GM12878 (cell line): ENCODE results near the gene KLRD1. TPM values are rescaled to one million over a fixed set of nuclear protein-coding genes. Genes with fewer than 3 reads are reported as not detected.
A peak's percentile ranks its signal among the peaks of the same experiment; 100 is the strongest.

Experiments
- BACH1 ChIP-seq: fragments of 450-650 bp; IDR thresholded peaks from 2 replicates; pipeline ENCODE4 v1.6.1; 2017; ENCODE audit warnings: mild to moderate bottlenecking, borderline replicate concordance
- FOXM1 ChIP-seq: IDR thresholded peaks from 2 replicates; pipeline ENCODE4 v1.6.1; 2012; ENCODE audit warnings: low read depth, mild to moderate bottlenecking, inconsistent platforms, low read length, moderate library complexity
- NFXL1 ChIP-seq: fragments of 450-650 bp; IDR thresholded peaks from 2 replicates; pipeline ENCODE4 v1.6.1; 2017; ENCODE audit warnings: antibody characterized with exemption, mild to moderate bottlenecking, borderline replicate concordance
- NFYB ChIP-seq: IDR thresholded peaks from 2 replicates; pipeline ENCODE4 v1.6.1; 2011; ENCODE audit warnings: low read depth, mild to moderate bottlenecking, low read length, improper control_type of control experiment, moderate library complexity; ENCODE audit not compliant: insufficient read depth
- PML ChIP-seq: IDR thresholded peaks from 2 replicates; pipeline ENCODE4 v1.6.1; 2012; ENCODE audit warnings: low read length, inconsistent platforms
- RAD21 ChIP-seq: IDR thresholded peaks from 2 replicates; pipeline ENCODE4 v1.6.1; 2011; ENCODE audit warnings: mild to moderate bottlenecking, low read depth, low read length, moderate library complexity; ENCODE audit not compliant: insufficient read depth
- TCF12 ChIP-seq: IDR thresholded peaks from 2 replicates; pipeline ENCODE4 v1.6.1; 2011; ENCODE audit warnings: low read depth, mild to moderate bottlenecking, low read length
- polyA plus RNA-seq, 11 experiments: library from polyadenylated mRNA; depleted of rRNA in 4 of 11; unstranded in 6 of 11; stranded (reverse) in 5 of 11; fragments of >200 nt; fragmentation: Nextera tagmentation in 4 of 11; fragmentation: Illumina TruSeq in 1 of 11; extraction: Ambion mirVana in 4 of 11; extraction: Trizol in 1 of 11; gene quantifications; 1 replicate in 1 of 11; 2 replicates in 10 of 11; pipeline versions ENCODE4 v1.2.1 to v1.2.3, GENCODE V29; 2011 to 2016; ENCODE audit warnings: inconsistent platforms in 2 of 11, missing spikeins in 2 of 11, low read depth in 1 of 11
- total RNA-seq, 4 experiments: library from RNA; depleted of rRNA in 3 of 4; stranded (reverse); fragments of >200 nt in 3 of 4; fragmentation: Illumina TruSeq in 1 of 4; extraction: Trizol in 1 of 4; gene quantifications; 2 replicates each; pipeline versions ENCODE4 v1.2.1 to v1.2.3, GENCODE V29; 2013 to 2021
- TF ChIP-seq, protein P1 (sequence below): fragments of 450-650 bp; IDR thresholded peaks from 2 replicates; pipeline ENCODE4 v1.6.1; 2016; ENCODE audit warnings: mild to moderate bottlenecking, moderate library complexity, borderline replicate concordance
- TF ChIP-seq, protein P2 (sequence below): IDR thresholded peaks from 2 replicates; pipeline ENCODE4 v1.6.1; 2012; ENCODE audit warnings: low read depth, low read length, improper control_type of control experiment
- TF ChIP-seq, protein P3 (sequence below): fragments of 450-650 bp; IDR thresholded peaks from 2 replicates; pipeline ENCODE4 v1.6.1; 2017; ENCODE audit warnings: mild to moderate bottlenecking, moderate library complexity

Gene KLRD1
- total and polyA plus RNA-seq, 10 of the 15 experiments (the other 5 are each of a cell fraction or from before 2014, with no cell fraction given), result under 0.01 to 0.50 (median 0.13) TPM; not detected in 4

DNA sequence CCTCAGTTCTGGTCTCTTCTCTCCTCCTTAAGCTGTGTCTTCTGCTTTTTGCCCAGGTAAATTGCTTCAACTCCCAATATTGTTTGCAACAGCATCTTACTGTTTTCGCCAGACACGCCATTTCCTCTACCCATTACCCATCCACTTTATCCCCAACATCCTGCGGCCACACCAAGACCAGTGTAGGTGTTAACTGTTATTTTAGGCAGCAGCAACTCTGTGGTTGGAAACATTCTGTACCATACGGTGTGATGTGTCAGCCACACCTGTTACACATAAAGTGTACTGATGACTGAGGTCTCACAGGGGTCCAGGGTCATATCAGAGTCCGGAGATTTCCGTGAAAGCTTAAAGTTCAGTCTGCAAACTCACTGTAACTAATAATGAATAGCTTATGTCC, 21.8 kb upstream of the KLRD1 start (continued):
- TF ChIP-seq NFYB, result no peak
- TF ChIP-seq PML, result peak; percentile 53; the same call in 1 of the 2 replicates
- peak; percentile 94 for TF ChIP-seq FOXM1
- TF ChIP-seq, protein P1, sequence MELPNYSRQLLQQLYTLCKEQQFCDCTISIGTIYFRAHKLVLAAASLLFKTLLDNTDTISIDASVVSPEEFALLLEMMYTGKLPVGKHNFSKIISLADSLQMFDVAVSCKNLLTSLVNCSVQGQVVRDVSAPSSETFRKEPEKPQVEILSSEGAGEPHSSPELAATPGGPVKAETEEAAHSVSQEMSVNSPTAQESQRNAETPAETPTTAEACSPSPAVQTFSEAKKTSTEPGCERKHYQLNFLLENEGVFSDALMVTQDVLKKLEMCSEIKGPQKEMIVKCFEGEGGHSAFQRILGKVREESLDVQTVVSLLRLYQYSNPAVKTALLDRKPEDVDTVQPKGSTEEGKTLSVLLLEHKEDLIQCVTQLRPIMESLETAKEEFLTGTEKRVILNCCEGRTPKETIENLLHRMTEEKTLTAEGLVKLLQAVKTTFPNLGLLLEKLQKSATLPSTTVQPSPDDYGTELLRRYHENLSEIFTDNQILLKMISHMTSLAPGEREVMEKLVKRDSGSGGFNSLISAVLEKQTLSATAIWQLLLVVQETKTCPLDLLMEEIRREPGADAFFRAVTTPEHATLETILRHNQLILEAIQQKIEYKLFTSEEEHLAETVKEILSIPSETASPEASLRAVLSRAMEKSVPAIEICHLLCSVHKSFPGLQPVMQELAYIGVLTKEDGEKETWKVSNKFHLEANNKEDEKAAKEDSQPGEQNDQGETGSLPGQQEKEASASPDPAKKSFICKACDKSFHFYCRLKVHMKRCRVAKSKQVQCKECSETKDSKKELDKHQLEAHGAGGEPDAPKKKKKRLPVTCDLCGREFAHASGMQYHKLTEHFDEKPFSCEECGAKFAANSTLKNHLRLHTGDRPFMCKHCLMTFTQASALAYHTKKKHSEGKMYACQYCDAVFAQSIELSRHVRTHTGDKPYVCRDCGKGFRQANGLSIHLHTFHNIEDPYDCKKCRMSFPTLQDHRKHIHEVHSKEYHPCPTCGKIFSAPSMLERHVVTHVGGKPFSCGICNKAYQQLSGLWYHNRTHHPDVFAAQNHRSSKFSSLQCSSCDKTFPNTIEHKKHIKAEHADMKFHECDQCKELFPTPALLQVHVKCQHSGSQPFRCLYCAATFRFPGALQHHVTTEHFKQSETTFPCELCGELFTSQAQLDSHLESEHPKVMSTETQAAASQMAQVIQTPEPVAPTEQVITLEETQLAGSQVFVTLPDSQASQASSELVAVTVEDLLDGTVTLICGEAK, result no peak
- TF ChIP-seq RAD21, result no peak
- TF ChIP-seq, protein P2, sequence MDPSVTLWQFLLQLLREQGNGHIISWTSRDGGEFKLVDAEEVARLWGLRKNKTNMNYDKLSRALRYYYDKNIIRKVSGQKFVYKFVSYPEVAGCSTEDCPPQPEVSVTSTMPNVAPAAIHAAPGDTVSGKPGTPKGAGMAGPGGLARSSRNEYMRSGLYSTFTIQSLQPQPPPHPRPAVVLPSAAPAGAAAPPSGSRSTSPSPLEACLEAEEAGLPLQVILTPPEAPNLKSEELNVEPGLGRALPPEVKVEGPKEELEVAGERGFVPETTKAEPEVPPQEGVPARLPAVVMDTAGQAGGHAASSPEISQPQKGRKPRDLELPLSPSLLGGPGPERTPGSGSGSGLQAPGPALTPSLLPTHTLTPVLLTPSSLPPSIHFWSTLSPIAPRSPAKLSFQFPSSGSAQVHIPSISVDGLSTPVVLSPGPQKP, result no peak
- TF ChIP-seq, protein P3, sequence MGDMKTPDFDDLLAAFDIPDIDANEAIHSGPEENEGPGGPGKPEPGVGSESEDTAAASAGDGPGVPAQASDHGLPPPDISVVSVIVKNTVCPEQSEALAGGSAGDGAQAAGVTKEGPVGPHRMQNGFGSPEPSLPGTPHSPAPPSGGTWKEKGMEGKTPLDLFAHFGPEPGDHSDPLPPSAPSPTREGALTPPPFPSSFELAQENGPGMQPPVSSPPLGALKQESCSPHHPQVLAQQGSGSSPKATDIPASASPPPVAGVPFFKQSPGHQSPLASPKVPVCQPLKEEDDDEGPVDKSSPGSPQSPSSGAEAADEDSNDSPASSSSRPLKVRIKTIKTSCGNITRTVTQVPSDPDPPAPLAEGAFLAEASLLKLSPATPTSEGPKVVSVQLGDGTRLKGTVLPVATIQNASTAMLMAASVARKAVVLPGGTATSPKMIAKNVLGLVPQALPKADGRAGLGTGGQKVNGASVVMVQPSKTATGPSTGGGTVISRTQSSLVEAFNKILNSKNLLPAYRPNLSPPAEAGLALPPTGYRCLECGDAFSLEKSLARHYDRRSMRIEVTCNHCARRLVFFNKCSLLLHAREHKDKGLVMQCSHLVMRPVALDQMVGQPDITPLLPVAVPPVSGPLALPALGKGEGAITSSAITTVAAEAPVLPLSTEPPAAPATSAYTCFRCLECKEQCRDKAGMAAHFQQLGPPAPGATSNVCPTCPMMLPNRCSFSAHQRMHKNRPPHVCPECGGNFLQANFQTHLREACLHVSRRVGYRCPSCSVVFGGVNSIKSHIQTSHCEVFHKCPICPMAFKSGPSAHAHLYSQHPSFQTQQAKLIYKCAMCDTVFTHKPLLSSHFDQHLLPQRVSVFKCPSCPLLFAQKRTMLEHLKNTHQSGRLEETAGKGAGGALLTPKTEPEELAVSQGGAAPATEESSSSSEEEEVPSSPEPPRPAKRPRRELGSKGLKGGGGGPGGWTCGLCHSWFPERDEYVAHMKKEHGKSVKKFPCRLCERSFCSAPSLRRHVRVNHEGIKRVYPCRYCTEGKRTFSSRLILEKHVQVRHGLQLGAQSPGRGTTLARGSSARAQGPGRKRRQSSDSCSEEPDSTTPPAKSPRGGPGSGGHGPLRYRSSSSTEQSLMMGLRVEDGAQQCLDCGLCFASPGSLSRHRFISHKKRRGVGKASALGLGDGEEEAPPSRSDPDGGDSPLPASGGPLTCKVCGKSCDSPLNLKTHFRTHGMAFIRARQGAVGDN, result no peak
- peak; percentile 69; the same call in 1 of the 2 replicates for TF ChIP-seq TCF12
- TF ChIP-seq NFXL1, result no peak
- TF ChIP-seq BACH1, result no peak; the same call in 1 of the 2 replicates
